ENCODE results near the gene MAP3K5.

Gene MAP3K5

DNA sequence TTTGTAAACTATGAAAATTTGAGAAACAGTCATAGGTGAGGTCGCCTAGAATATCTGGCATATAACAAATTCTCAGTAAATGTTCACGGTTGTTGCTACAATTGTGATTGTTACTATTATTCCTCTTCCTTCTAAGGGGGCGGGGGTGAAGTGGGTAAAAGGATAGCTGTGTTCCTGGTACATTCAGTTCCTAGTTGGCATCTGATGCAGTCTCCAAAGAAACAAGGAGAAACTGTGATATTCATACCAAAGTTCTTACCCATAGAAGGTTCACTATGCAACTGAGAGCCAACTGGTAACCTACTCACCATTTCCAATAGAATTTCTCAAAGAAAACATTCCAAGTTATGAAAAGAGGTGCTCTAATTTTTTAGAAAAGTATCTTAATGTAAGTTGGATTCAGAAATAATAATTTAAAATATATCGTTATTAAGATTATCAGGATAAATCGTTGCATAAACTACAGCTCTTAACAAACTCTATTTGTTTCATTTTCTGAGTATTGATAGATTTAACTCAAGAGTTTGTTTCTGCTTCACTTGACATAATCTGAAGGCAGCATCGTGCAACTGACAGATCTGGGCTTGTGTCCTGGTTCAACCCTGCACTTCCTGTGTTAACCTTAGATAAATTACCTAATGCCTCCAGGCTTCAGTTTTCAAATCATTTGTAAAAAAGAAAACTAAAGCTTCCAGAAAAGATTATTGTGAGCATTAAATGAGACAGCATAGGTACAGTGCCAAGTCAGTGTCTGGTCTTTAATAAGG, 228.7 kb downstream of the MAP3K5 start:
- no peak for DNase-seq (ENCODE audit: low read depth)
- no peak overlapping the region for H3K4me3 ChIP-seq (ENCODE audit: low read length)
- TF ChIP-seq, protein P1, sequence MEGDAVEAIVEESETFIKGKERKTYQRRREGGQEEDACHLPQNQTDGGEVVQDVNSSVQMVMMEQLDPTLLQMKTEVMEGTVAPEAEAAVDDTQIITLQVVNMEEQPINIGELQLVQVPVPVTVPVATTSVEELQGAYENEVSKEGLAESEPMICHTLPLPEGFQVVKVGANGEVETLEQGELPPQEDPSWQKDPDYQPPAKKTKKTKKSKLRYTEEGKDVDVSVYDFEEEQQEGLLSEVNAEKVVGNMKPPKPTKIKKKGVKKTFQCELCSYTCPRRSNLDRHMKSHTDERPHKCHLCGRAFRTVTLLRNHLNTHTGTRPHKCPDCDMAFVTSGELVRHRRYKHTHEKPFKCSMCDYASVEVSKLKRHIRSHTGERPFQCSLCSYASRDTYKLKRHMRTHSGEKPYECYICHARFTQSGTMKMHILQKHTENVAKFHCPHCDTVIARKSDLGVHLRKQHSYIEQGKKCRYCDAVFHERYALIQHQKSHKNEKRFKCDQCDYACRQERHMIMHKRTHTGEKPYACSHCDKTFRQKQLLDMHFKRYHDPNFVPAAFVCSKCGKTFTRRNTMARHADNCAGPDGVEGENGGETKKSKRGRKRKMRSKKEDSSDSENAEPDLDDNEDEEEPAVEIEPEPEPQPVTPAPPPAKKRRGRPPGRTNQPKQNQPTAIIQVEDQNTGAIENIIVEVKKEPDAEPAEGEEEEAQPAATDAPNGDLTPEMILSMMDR (conservative IDR thresholded peaks at IDR 0.05; ENCODE audit: low read length) = no peak

DNA sequence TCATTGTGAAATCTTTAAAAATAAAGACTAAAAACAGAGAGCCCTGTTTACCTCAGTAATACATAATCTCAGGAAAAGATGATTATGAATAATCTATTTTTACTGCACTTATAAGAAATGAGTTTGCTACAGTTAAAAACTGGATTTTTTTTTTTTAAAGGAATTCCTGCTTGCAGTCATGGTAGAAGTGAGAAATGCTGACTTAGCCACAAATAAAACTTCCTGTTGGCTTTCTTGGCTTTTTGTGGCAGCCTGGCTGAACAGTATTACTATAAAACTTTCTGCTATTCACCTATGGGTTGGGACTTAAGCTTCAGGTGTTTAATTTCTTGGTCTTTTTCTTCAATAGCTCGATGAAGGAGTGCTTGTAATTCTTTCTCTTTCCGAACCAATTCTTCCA, 230.1 kb downstream of the MAP3K5 start:
- H3K4me3 ChIP-seq (ENCODE audit: low read length) = no peak overlapping the region
- TF ChIP-seq, protein P1 (conservative IDR thresholded peaks at IDR 0.05; ENCODE audit: low read length) = no peak
- no peak for DNase-seq (ENCODE audit: low read depth)

DNA sequence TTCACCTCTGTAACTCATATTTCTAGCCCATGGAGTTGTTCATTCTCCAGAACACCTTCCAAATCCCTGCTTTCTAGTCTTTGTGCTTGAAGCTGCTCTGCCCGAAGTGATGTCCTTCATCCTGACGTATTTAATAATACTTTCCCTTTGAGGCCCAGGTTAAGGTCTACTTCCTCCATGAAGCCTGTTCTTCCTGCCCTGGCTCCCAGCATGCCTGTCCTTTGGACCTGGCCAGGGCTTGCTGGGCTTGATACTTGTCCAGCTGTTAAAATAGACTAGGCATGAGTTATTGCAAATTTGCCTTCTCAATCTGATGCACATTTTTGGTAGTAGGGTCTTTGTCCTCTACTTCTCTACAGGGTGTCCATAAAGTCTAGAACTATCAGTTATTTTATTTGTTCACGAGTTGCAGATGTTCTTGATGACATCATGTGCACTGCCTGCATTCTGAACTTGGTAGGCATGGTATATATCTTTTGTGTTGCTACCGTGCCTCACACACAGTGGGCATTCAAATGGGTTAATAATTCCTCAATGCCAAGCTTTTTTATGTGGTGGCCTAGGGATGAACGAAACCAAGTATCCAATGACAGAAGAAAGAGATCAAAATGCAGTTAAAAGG, 239.0 kb downstream of the MAP3K5 start:
- DNase-seq (ENCODE audit: low read depth) = no peak
- TF ChIP-seq, protein P1 (conservative IDR thresholded peaks at IDR 0.05; ENCODE audit: low read length) = no peak
- H3K4me3 ChIP-seq (ENCODE audit: low read length) = no peak overlapping the region

DNA sequence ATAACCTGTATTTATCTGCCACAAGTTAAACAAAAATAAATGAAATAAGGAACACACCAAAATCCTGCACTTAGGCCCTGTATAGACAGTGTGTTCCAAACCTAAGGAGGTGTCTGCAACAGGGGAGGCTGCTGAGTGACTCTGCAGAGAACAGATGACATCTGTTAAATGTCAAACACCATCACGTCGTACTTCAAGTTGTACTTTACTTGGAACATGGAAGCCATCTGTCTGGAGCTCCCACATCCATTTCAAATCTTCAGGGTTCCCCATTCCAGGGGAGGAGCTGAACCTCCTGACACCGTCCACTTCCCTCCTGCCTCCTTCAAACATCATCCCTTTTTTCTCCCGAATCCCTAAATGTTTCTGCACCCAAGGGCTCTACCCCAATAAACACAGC, 240.2 kb downstream of the MAP3K5 start:
- TF ChIP-seq, protein P1 (conservative IDR thresholded peaks at IDR 0.05; ENCODE audit: low read length) = no peak
- no peak for DNase-seq (ENCODE audit: low read depth)
- H3K4me3 ChIP-seq (ENCODE audit: low read length) = no peak overlapping the region

DNA sequence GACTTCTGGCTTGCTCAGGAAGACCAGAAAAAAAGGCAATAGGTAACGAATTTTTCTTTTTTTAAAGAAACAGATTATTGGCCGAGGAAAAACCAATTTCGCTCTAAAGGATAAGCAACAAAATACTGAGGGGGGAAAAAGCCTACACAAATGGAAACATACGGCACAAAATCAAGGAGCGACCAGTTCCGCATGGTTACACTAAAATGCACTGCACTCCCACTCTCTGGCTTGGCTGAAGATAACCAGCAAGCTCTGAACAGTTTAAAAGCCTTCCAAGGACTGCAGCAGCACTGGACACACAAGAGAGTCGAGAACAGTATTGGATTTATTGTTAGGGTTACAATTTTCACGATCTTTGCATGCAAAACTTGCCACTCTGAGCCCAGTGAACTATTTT, 241.2 kb downstream of the MAP3K5 start:
- no peak for DNase-seq (ENCODE audit: low read depth)
- no peak overlapping the region for H3K4me3 ChIP-seq (ENCODE audit: low read length)
- TF ChIP-seq, protein P1 (conservative IDR thresholded peaks at IDR 0.05; ENCODE audit: low read length) = no peak

DNA sequence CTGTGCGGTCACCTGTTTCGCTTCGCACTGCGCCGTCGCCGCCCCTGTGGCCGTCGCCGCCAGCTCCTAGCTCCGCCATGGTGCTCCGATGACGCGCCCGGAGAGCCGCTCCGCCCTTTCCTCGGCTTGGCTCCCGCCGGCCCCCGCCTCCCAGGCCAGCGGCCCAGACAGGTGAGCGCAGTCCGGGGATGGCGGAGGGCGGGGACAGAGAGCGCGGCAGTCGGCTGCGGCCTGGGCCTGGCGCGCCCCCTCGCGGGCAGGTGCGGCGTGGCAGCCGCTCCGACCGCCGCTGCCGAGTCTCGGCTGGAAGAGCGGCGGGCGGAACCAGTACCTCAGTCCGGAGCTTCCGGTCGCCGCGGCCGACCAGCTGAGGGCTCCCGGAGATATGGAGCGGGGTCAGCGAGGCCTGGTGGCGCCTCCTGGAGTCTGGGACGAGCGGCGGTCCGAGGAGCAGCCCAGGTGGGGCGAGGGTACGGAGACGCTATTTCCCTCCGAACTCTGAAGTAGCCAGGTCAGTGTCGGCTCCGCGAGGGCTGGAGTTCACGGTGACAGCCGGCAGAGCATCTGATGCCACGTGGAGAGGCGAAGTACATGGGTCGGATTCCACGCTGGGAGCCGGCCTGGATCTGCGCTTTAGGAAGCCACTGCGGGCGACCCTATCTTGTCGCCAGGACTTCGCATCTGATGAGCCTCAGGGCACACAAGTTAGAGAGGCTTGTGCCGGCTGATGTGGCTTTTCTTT, 241.8 kb downstream of the MAP3K5 start, which contains the start of gene MAP7:
MAP7 (minus strand) TSS at position 93 of the 742 bp plus-strand sequence; CDS start at position 79, 14 bp downstream.
- TF ChIP-seq, protein P1 (conservative IDR thresholded peaks at IDR 0.05; ENCODE audit: low read length) = peak; percentile 30
- H3K4me3 ChIP-seq (ENCODE audit: low read length) = peak within 1 kb of the TSS; percentile 60
- DNase-seq (ENCODE audit: low read depth) = peak; percentile 13
